GM12878 (cell line): Measurements from ENCODE around the gene COL27A1. TPM values are rescaled to one million over a fixed set of nuclear protein-coding genes. Genes with fewer than 3 reads are reported as not detected.

Experiments used
- ATAC-seq: fragments of 200-7000 bp; cut with Tn5 transposase; 3 replicates; pipeline ENCODE4 v1.9.1; 2020; ENCODE audit warnings: mild to moderate bottlenecking, moderate library complexity
- BruUV-seq: library from RNA; stranded (reverse); fragments of 400-500 nt; replicated peaks from 2 replicates; lab custom pipeline; 2021; lab: Mats Ljungman, UMichigan
- CTCF ChIA-PET: fragments of 300-600 bp; sonication (Branson Sonifier 250); formaldehyde crosslinking; extraction: SDS; loops from one replicate; lab custom pipeline; 2021; ENCODE audit warnings: inconsistent platforms; lab: Yijun Ruan, JAX
- POLR2A ChIA-PET: fragments of 350-600 bp; formaldehyde crosslinking; extraction: SDS; loops from one replicate; lab custom pipeline; 2021; ENCODE audit warnings: inconsistent platforms; lab: Charles Lee
- RAD21 ChIA-PET: fragments of 300-600 bp; sonication (Branson Sonifier 250); formaldehyde crosslinking; loops from one replicate; lab custom pipeline; 2023; ENCODE audit warnings: antibody characterized with exemption; ENCODE audit not compliant: unreplicated experiment; lab: Charles Lee
- SMC1A ChIA-PET: fragments of 300-600 bp; sonication (Branson Sonifier 250); formaldehyde crosslinking; loops from one replicate; lab custom pipeline; 2023; ENCODE audit not compliant: unreplicated experiment, uncharacterized antibody; lab: Charles Lee
- DNase-seq: peaks from one replicate; pipeline ENCODE4 v3.0.0-alpha.2; 2011; ENCODE audit warnings: low read depth, low spot score
- FAIRE-seq: peaks from 3 replicates; lab custom pipeline; 2011; peaks lifted over from hg19 to GRCh38; lab: Jason Lieb, UNC
- H2AFZ ChIP-seq: 2 replicates; pipeline ENCODE4 v1.6.0; 2011; ENCODE audit warnings: low read depth, low read length, control low read depth; ENCODE audit not compliant: control insufficient read depth
- H3K27ac ChIP-seq: 2 replicates; pipeline ENCODE4 v1.5.1; 2011; ENCODE audit warnings: control low read depth; ENCODE audit not compliant: control insufficient read depth, insufficient read depth
- H3K27me3 ChIP-seq, 2 experiments: replicated peaks in 1 of 2; 2 replicates each; pipeline versions ENCODE4 v1.6.0 to v1.6.1; 2011; ENCODE audit warnings: low read length in 1 of 2; ENCODE audit not compliant: control insufficient read depth in 2 of 2, insufficient read depth in 2 of 2
- H3K36me3 ChIP-seq, 2 experiments: 2 replicates each; pipeline ENCODE4 v1.5.1; 2011; ENCODE audit warnings: low read length in 1 of 2; ENCODE audit not compliant: control insufficient read depth in 2 of 2, insufficient read depth in 2 of 2
- H3K4me1 ChIP-seq: 2 replicates; pipeline ENCODE4 v1.6.1; 2011; ENCODE audit warnings: mild to moderate bottlenecking, low read length, moderate library complexity, mixed read lengths; ENCODE audit not compliant: control insufficient read depth, insufficient read depth
- H3K4me2 ChIP-seq: 2 replicates; pipeline ENCODE4 v1.6.0; 2011; ENCODE audit warnings: control low read depth; ENCODE audit not compliant: control insufficient read depth, insufficient read depth
- H3K4me3 ChIP-seq: fragments of 200-600 bp; sonication (generic); 2 replicates; pipeline ENCODE4 v1.5.1; 2016
- H3K79me2 ChIP-seq: 2 replicates; pipeline ENCODE4 v1.6.0; 2011; ENCODE audit warnings: low read length; ENCODE audit not compliant: control insufficient read depth, insufficient read depth
- H3K9ac ChIP-seq: 2 replicates; pipeline ENCODE4 v1.8.0; 2011; ENCODE audit warnings: low read length, control low read depth, mixed read lengths; ENCODE audit not compliant: control insufficient read depth, insufficient read depth
- H3K9me3 ChIP-seq: replicated peaks from 3 replicates; pipeline ENCODE4 v1.5.1; 2011; ENCODE audit warnings: mild to moderate bottlenecking, low read length; ENCODE audit not compliant: control insufficient read depth, insufficient read depth
- H4K20me1 ChIP-seq: 2 replicates; pipeline ENCODE4 v1.6.0; 2011; ENCODE audit not compliant: control insufficient read depth, insufficient read depth
- ELK1 ChIP-seq: IDR thresholded peaks from 2 replicates; pipeline ENCODE4 v1.6.1; 2012; ENCODE audit warnings: low read depth, low read length, improper control_type of control experiment
- LARP7 ChIP-seq: fragments of 450-650 bp; IDR thresholded peaks from 2 replicates; pipeline ENCODE4 v1.6.1; 2017; ENCODE audit warnings: mild to moderate bottlenecking
- MXI1 ChIP-seq: fragments of 150-350 bp; IDR thresholded peaks from 2 replicates; pipeline ENCODE4 v1.6.1; 2011; ENCODE audit warnings: low read depth, mild to moderate bottlenecking, inconsistent platforms, low read length, improper control_type of control experiment
- NR2F1 ChIP-seq: fragments of 450-650 bp; conservative IDR thresholded peaks from 2 replicates; pipeline ENCODE4 v1.6.1; 2017; ENCODE audit warnings: mild to moderate bottlenecking
- REST ChIP-seq: IDR thresholded peaks from 2 replicates; pipeline ENCODE4 v1.6.1; 2012; ENCODE audit warnings: mild to moderate bottlenecking, low read depth, low read length
- SUPT20H ChIP-seq: IDR thresholded peaks from 2 replicates; pipeline ENCODE4 v1.6.1; 2011; ENCODE audit warnings: low read depth, mild to moderate bottlenecking, low read length, moderate library complexity, borderline replicate concordance; ENCODE audit not compliant: control insufficient read depth
- WGBS: methylation state at CpG from one replicate; pipeline ENCODE4 v1.1.6; 2016; ENCODE audit warnings: low lambda C conversion rate; ENCODE audit not compliant: insufficient replicate concordance, insufficient coverage; ENCODE audit errors: missing lambda C conversion rate; 5-methylcytosine and 5-hydroxymethylcytosine counted together
- in situ Hi-C: fragments of 300-500 bp; cut with MboI; formaldehyde crosslinking; loops from 9 replicates; pipeline ENCODE4 v1.14.3; 2018; ENCODE audit warnings: mixed read lengths
- intact Hi-C: fragments of 100-400 bp; cut with micrococcal nuclease; formaldehyde crosslinking; loops from one replicate; pipeline ENCODE4 v1.14.2; 2022; ENCODE audit not compliant: unreplicated experiment
- polyA plus RNA-seq, 11 experiments: library from polyadenylated mRNA; depleted of rRNA in 4 of 11; unstranded in 6 of 11; stranded (reverse) in 5 of 11; fragments of >200 nt; fragmentation: Nextera tagmentation in 4 of 11; fragmentation: Illumina TruSeq in 1 of 11; extraction: Ambion mirVana in 4 of 11; extraction: Trizol in 1 of 11; gene quantifications; 1 replicate in 1 of 11; 2 replicates in 10 of 11; pipeline versions ENCODE4 v1.2.1 to v1.2.3, GENCODE V29; 2011 to 2016; ENCODE audit warnings: inconsistent platforms in 2 of 11, missing spikeins in 2 of 11, low read depth in 1 of 11
- total RNA-seq, 4 experiments: library from RNA; depleted of rRNA in 3 of 4; stranded (reverse); fragments of >200 nt in 3 of 4; fragmentation: Illumina TruSeq in 1 of 4; extraction: Trizol in 1 of 4; gene quantifications; 2 replicates each; pipeline versions ENCODE4 v1.2.1 to v1.2.3, GENCODE V29; 2013 to 2021

The COL27A1 gene
- total and polyA plus RNA-seq, 10 of the 15 experiments (the other 5 are each of a cell fraction or from before 2014, with no cell fraction given) = 0.10 TPM; not detected in 9

- peaks cover 2 to 4% of the 10 kb centered on the region in 2 experiments; a peak in 3 of 4 replicates for H3K27me3 ChIP-seq
- no peaks in the 10 kb centered on the region for H3K79me2 ChIP-seq
- ChIA-PET POLR2A (no interaction called here), CTCF (interaction anchor here (1.0 kb wide), 1 partner anchor 43 kb away, joined by 3 read pairs; the partner anchor contains the start of gene COL27A1), SMC1A (interaction anchor here (0.6 kb wide), 1 partner anchor 530 kb away, joined by 3 read pairs; no protein-coding TSS in a partner anchor), RAD21 (no interaction called here)
- in situ Hi-C loops = no loop called here
- no TSS peak for BruUV-seq
- no peak for DNase-seq
- H3K4me1 ChIP-seq = no peaks in the 10 kb centered on the region; the same call in 1 of the 2 replicates
- no peak overlapping the region for H3K4me2 ChIP-seq
- H2AFZ ChIP-seq = no peak overlapping the region
- no peak for ATAC-seq
- intact Hi-C loops = no loop called here
- FAIRE-seq = no peak
- no peaks in the 10 kb centered on the region for H4K20me1 ChIP-seq
- no peaks in the 10 kb centered on the region for H3K36me3 ChIP-seq
- no peak overlapping the region for H3K4me3 ChIP-seq
- no peak overlapping the region for H3K27ac ChIP-seq
- no peak overlapping the region for H3K9ac ChIP-seq
- WGBS = 10% methylated on average over 1 of the region's 1 CpG
- TF ChIP-seq LARP7 = no peak
- no peak for TF ChIP-seq SUPT20H
- TF ChIP-seq ELK1 = no peak
- TF ChIP-seq REST = no peak
- no peak for TF ChIP-seq NR2F1
- no peak for TF ChIP-seq MXI1
- no peaks in the 10 kb centered on the region for H3K9me3 ChIP-seq
These were observed 43.0 kb upstream of the COL27A1 start for GRCh38 chr9:114112325-114112724.
